ENCODE data around the gene TMPRSS6. TPM values are rescaled to one million over a fixed set of nuclear protein-coding genes. Genes with fewer than 3 reads are reported as not detected.
A peak's percentile ranks its signal among the peaks of the same experiment; 100 is the strongest.

TMPRSS6 gene
- total and polyA plus RNA-seq, 11 donors = 0.91 TPM; not detected in 10

DNA sequence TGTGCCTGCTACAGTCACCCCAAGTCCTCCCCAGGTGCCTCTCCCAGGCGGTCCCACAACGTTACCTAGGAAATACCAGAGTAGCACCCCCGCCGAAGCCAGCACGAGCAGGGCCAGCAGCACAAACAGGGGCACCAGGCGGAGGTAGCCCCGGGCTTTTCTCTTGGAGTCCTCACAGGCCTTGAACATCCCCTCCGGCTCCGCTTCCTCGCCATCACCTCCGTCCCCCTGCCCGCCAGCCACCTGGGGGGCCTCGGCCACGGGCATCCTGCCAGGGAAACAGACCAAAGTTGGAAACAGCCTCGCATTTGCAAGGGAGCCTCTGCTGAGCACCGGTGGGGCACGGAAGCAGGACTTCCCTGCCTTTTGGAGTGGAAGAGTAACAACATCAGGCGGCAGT is 6.4 kb downstream of the TMPRSS6 start:
- H3K36me3 ChIP-seq = no peaks in the 10 kb centered on the region
- no peaks in the 10 kb centered on the region for H3K9me3 ChIP-seq
- H3K27me3 ChIP-seq = peaks cover 0 to 25% (median 3%) of the 10 kb centered on the region in 9 donors
- no peak for TF ChIP-seq POLR2A (IDR thresholded peaks at IDR 0.05)
- TF ChIP-seq, protein P1, sequence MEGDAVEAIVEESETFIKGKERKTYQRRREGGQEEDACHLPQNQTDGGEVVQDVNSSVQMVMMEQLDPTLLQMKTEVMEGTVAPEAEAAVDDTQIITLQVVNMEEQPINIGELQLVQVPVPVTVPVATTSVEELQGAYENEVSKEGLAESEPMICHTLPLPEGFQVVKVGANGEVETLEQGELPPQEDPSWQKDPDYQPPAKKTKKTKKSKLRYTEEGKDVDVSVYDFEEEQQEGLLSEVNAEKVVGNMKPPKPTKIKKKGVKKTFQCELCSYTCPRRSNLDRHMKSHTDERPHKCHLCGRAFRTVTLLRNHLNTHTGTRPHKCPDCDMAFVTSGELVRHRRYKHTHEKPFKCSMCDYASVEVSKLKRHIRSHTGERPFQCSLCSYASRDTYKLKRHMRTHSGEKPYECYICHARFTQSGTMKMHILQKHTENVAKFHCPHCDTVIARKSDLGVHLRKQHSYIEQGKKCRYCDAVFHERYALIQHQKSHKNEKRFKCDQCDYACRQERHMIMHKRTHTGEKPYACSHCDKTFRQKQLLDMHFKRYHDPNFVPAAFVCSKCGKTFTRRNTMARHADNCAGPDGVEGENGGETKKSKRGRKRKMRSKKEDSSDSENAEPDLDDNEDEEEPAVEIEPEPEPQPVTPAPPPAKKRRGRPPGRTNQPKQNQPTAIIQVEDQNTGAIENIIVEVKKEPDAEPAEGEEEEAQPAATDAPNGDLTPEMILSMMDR (IDR thresholded peaks at IDR 0.05) = no peak
- 52 to 66% (median 57%) methylated on average over 14 to 18 of the region's 18 CpGs for WGBS, 4 donors
- intact Hi-C loops (cut with DNase I) = no loop called here
- no peaks in the 10 kb centered on the region for H3K4me1 ChIP-seq
- no peak overlapping the region for H3K27ac ChIP-seq
- no peak overlapping the region for H3K4me3 ChIP-seq
- ATAC-seq (no peak), DNase-seq (no peak)

DNA sequence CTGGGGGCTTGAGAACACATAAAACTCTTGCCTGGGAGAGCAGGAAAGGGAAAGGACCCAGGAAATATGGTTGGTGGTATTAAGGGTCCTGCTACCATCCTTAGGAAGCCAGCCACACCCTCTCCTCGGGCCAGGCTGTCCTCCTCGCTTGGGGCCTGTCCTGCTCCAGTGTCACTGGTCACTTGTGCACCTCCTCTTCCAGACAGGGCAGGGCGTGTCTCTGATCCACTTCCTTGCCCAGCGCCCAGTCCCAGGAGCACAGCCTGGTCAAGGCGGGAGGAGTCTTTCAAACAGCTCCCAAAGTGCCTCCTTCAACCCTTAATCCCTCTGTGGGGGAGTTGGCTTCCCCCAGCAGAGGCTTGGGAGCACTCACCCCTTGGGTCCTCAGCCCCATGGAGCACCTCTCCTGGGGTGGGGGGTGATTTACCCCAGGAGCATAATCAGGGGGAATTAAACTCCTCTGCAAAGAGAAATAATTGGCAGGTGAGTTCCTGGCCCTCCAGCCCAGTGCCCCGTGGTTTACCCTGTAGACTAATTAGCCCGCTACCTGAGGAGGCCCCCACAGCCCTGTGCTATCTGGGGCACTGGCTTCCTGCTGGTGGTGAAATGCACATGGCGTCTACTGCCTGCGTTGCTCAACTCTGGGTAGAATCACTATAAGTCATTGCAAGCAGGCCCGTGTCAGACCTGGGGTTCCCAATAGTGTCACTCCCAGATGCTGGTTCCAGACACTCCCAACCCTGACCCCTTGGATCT is 8.0 kb downstream of the TMPRSS6 start:
- TF ChIP-seq POLR2A (IDR thresholded peaks at IDR 0.05) = no peak
- TF ChIP-seq, protein P1 (IDR thresholded peaks at IDR 0.05) = no peak
- Histone ChIP-seq H3K4me1 (no peaks in the 10 kb centered on the region), H3K9me3 (no peaks in the 10 kb centered on the region), H3K27me3 (peaks cover 0 to 36% (median 13%) of the 10 kb centered on the region in 9 donors), H3K4me3 (no peak overlapping the region), H3K27ac (no peak overlapping the region), H3K36me3 (no peaks in the 10 kb centered on the region)
- intact Hi-C loops (cut with DNase I) = no loop called here
- DNase-seq (no peak), ATAC-seq (no peak)
- 77 to 86% (median 83%) methylated on average over 10 of the region's 10 CpGs for WGBS, 4 donors

DNA sequence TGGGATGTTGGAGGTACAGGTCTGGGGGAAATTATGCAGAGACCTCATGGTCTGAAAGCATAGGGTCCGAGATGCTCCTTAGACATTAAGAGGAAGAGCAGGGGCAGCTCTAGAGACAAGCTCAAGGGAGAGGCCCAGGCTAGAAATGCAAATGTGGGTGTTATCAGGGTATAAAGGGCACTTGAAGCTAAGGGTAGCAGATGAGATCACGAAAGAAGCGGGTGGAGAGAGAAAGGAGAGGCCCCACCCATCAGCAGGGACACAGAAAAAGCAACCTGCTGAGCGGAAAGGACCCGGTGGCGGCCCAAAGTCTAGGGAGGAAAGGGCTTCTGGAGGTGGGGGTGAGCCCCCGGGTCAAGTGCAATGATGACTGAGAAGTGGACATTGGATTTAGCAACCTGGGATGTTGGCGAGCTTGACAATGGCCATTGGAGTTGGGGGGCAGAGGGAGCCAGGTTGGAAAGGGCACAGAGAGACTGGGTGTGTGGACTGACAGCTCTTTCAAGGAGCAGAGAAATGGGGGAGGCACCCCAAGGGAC is 8.9 kb downstream of the TMPRSS6 start:
- no peak for DNase-seq
- H3K36me3 ChIP-seq = no peaks in the 10 kb centered on the region
- no peaks in the 10 kb centered on the region for H3K9me3 ChIP-seq
- no peak overlapping the region for H3K27ac ChIP-seq
- no peak for ATAC-seq
- TF ChIP-seq, protein P1 (IDR thresholded peaks at IDR 0.05) = no peak
- TF ChIP-seq POLR2A (IDR thresholded peaks at IDR 0.05) = no peak
- no peak overlapping the region for H3K4me3 ChIP-seq
- WGBS, 4 donors = 59 to 70% (median 66%) methylated on average over 8 of the region's 8 CpGs
- no peaks in the 10 kb centered on the region for H3K4me1 ChIP-seq
- H3K27me3 ChIP-seq = peaks cover 0 to 44% (median 21%) of the 10 kb centered on the region in 9 donors
- intact Hi-C loops (cut with DNase I) = no loop called here

DNA sequence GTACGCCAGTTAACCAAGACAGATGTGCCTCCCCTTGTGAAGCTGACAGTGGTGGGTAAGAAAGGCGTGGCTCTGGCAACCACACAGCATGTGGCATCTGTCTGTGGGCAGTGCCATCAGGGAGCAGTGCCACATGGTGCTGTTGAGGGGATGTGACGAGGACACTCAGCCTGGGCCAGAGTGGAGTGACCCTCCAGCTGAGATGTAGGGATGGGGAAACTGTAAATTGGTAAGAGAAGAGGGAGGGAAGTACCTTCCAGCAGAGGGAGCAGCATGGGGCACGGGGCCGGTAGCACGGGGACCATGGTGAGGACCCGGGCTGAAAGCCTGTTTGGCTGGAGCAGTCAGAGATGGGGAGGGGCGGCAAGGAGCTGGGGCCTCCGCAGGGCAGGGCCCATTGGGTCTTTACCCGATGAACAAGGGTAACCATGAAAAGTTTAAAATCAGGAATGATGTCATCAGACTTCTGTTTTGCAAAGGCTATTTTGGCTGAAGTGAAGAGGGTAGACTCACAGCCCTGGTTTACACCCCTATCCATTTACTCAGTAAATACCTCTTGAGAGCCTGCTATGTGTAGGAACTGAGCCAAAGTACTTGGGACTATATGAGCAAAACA is 10.4 kb downstream of the TMPRSS6 start:
- ATAC-seq = no peak
- H3K27me3 ChIP-seq = peaks cover 0 to 54% (median 29%) of the 10 kb centered on the region in 9 donors

More for the DNA sequence above, 10.4 kb downstream of the TMPRSS6 start:
- TF ChIP-seq, protein P1 (IDR thresholded peaks at IDR 0.05) = peak in 1 of 12 donors; percentile 8
- no peak for TF ChIP-seq POLR2A (IDR thresholded peaks at IDR 0.05)
- H3K36me3 ChIP-seq = no peaks in the 10 kb centered on the region
- 42 to 57% (median 47%) methylated on average over 10 of the region's 10 CpGs for WGBS, 4 donors
- H3K27ac ChIP-seq = no peak overlapping the region
- no peaks in the 10 kb centered on the region for H3K9me3 ChIP-seq
- H3K4me1 ChIP-seq = no peaks in the 10 kb centered on the region
- intact Hi-C loops (cut with DNase I) = no loop called here
- no peak overlapping the region for H3K4me3 ChIP-seq
- no peak for DNase-seq

Data from heart left ventricle (tissue), 16 donors.